ENCODE measurements around the gene CCDC88C. TPM values are rescaled to one million over a fixed set of nuclear protein-coding genes. Genes with fewer than 3 reads are reported as not detected.

The CCDC88C gene
- total RNA-seq, 2 donors from 2014 or later = 32.5 to 54.4 TPM

- 54% methylated on average over 14 of the region's 14 CpGs for WGBS
- peak overlapping the region; percentile 23 to 54 for H3K27ac ChIP-seq
- TF ChIP-seq CTCF (IDR thresholded peaks at IDR 0.05) (no peak), POLR2AphosphoS5 (IDR thresholded peaks at IDR 0.05) (no peak), POLR2A (IDR thresholded peaks at IDR 0.05) (no peak)
- H3K4me3 ChIP-seq = no peak overlapping the region
- no peaks in the 10 kb centered on the region for H3K36me3 ChIP-seq
- H3K9me3 ChIP-seq = no peaks in the 10 kb centered on the region
- H3K4me1 ChIP-seq (replicated peaks) = peaks cover 8% of the 10 kb centered on the region
- H3K27me3 ChIP-seq (replicated peaks; ENCODE audit: insufficient read depth) = no peaks in the 10 kb centered on the region
- DNase-seq (ENCODE audit: low spot score) = no peak
- intact Hi-C loops (cut with DNase I) = no loop called here
These were observed 12.3 kb downstream of the CCDC88C start for GRCh38 chr14:91405241-91405721.

GRCh38 chr14:91402771-91403600 lies 14.6 kb downstream of the CCDC88C start:
- DNase-seq (ENCODE audit: low spot score) = peak; percentile 62
- peaks cover 21% of the 10 kb centered on the region for H3K4me1 ChIP-seq (replicated peaks)
- H3K36me3 ChIP-seq = no peaks in the 10 kb centered on the region
- no peak overlapping the region for H3K4me3 ChIP-seq
- H3K9me3 ChIP-seq = no peaks in the 10 kb centered on the region
- H3K27me3 ChIP-seq (replicated peaks; ENCODE audit: insufficient read depth) = no peaks in the 10 kb centered on the region
- H3K27ac ChIP-seq = peak overlapping the region; percentile 45 to 69
- intact Hi-C loops (cut with DNase I) = no loop called here
- WGBS = 60% methylated on average over 18 of the region's 18 CpGs
- TF ChIP-seq POLR2AphosphoS5 (IDR thresholded peaks at IDR 0.05) = no peak
- no peak for TF ChIP-seq CTCF (IDR thresholded peaks at IDR 0.05)
- no peak for TF ChIP-seq POLR2A (IDR thresholded peaks at IDR 0.05)

- intact Hi-C loops (cut with DNase I) = no loop called here
- Histone ChIP-seq H3K4me3 (no peak overlapping the region), H3K27ac (peak overlapping the region; percentile 45 to 69), H3K27me3 (replicated peaks; ENCODE audit: insufficient read depth) (no peaks in the 10 kb centered on the region), H3K4me1 (replicated peaks) (peaks cover 27% of the 10 kb centered on the region), H3K9me3 (no peaks in the 10 kb centered on the region), H3K36me3 (no peaks in the 10 kb centered on the region)
- no peak for DNase-seq (ENCODE audit: low spot score)
- 56% methylated on average over 6 of the region's 6 CpGs for WGBS
- TF ChIP-seq CTCF (IDR thresholded peaks at IDR 0.05) = no peak
- no peak for TF ChIP-seq POLR2A (IDR thresholded peaks at IDR 0.05)
- TF ChIP-seq POLR2AphosphoS5 (IDR thresholded peaks at IDR 0.05) = no peak
These were observed 15.3 kb downstream of the CCDC88C start for GRCh38 chr14:91402348-91402747.

- TF ChIP-seq CTCF (IDR thresholded peaks at IDR 0.05) = no peak
- no peak overlapping the region for H3K4me3 ChIP-seq
- no peaks in the 10 kb centered on the region for H3K27me3 ChIP-seq (replicated peaks; ENCODE audit: insufficient read depth)
- intact Hi-C loops (cut with DNase I) = no loop called here
- 87% methylated on average over 7 of the region's 7 CpGs for WGBS
- no peaks in the 10 kb centered on the region for H3K9me3 ChIP-seq
- peaks cover 33% of the 10 kb centered on the region for H3K4me1 ChIP-seq (replicated peaks)
- peak overlapping the region in 1 of 2 donors; percentile 69 for H3K27ac ChIP-seq
- DNase-seq (ENCODE audit: low spot score) = no peak
- H3K36me3 ChIP-seq = no peaks in the 10 kb centered on the region
These were observed 15.9 kb downstream of the CCDC88C start for GRCh38 chr14:91401751-91402150.

GRCh38 chr14:91400696-91401095 lies 16.9 kb downstream of the CCDC88C start:
- H3K4me1 ChIP-seq (replicated peaks) = peaks cover 40% of the 10 kb centered on the region
- H3K27me3 ChIP-seq (replicated peaks; ENCODE audit: insufficient read depth) = no peaks in the 10 kb centered on the region
- intact Hi-C loops (cut with DNase I) = no loop called here
- 87% methylated on average over 1 of the region's 1 CpG for WGBS
- H3K36me3 ChIP-seq = no peaks in the 10 kb centered on the region
- no peak for DNase-seq (ENCODE audit: low spot score)
- peak overlapping the region in 1 of 2 donors; percentile 22 for H3K4me3 ChIP-seq
- no peaks in the 10 kb centered on the region for H3K9me3 ChIP-seq
- peak overlapping the region; percentile 87 to 88 for H3K27ac ChIP-seq
- TF ChIP-seq CTCF (IDR thresholded peaks at IDR 0.05) (no peak), POLR2AphosphoS5 (IDR thresholded peaks at IDR 0.05) (no peak), POLR2A (IDR thresholded peaks at IDR 0.05) (no peak)

Measured in prostate gland (tissue), 2 donors.